HG03064 (cell line): ENCODE results near the gene CPSF6.
"Not testable (repeated sequence)": the region's sequence is repeated elsewhere in the genome, so short reads cannot be mapped to it uniquely, and the experiment has no call there.

Source experiments
- ATAC-seq: cut with Tn5 transposase; IDR thresholded peaks from one replicate; pipeline ENCODE4 v1.9.1; 2021; ENCODE audit warnings: low read depth; ENCODE audit not compliant: unreplicated experiment

Gene CPSF6

GRCh38 chr12:69239352-69239921, at the start of gene CPSF6:
CPSF6 (plus strand) TSS chr12:69239569; CDS start chr12:69239647, 78 bp downstream.
- ATAC-seq: peak; percentile 89

- ATAC-seq: no peak
Observed at GRCh38 chr12:69196302-69197288, 42.8 kb upstream of the CPSF6 start.

GRCh38 chr12:69199976-69200375, 39.4 kb upstream of the CPSF6 start:
- ATAC-seq: not testable (repeated sequence)

- no peak for ATAC-seq
Observed at GRCh38 chr12:69204191-69204590, 35.2 kb upstream of the CPSF6 start.

GRCh38 chr12:69210661-69211060, 28.7 kb upstream of the CPSF6 start:
- no peak for ATAC-seq

GRCh38 chr12:69211160-69211559, 28.2 kb upstream of the CPSF6 start:
- no peak for ATAC-seq

- no peak for ATAC-seq
Observed at GRCh38 chr12:69214169-69214568, 25.2 kb upstream of the CPSF6 start.

GRCh38 chr12:69225251-69225910, 14.0 kb upstream of the CPSF6 start:
- ATAC-seq: no peak

GRCh38 chr12:69231479-69231878, 7.9 kb upstream of the CPSF6 start:
- ATAC-seq: no peak

- peak; percentile 0 for ATAC-seq
Observed at GRCh38 chr12:69238589-69239351, 599 bp upstream of the CPSF6 start.

GRCh38 chr12:69239922-69240630, 707 bp downstream of the CPSF6 start:
- peak; percentile 34 for ATAC-seq

- no peak for ATAC-seq
Observed at GRCh38 chr12:69240631-69240995, 1.2 kb downstream of the CPSF6 start.

GRCh38 chr12:69241438-69242092, 2.2 kb downstream of the CPSF6 start:
- no peak for ATAC-seq

- ATAC-seq: peak; percentile 48
Observed at GRCh38 chr12:69243099-69244084, 4.0 kb downstream of the CPSF6 start.

- no peak for ATAC-seq
Observed at GRCh38 chr12:69247268-69248018, 8.1 kb downstream of the CPSF6 start.

- ATAC-seq: no peak
Observed at GRCh38 chr12:69252033-69252432, 12.7 kb downstream of the CPSF6 start.

- ATAC-seq: peak; percentile 56
Observed at GRCh38 chr12:69254046-69254445, 14.7 kb downstream of the CPSF6 start.

- no peak for ATAC-seq
Observed at GRCh38 chr12:69254862-69255261, 15.5 kb downstream of the CPSF6 start.
